B cell (primary cell): ENCODE data around the gene SLC19A3. TPM values are rescaled to one million over a fixed set of nuclear protein-coding genes. Genes with fewer than 3 reads are reported as not detected.
"Not testable (repeated sequence)": the region's sequence is repeated elsewhere in the genome, so short reads cannot be mapped to it uniquely, and the experiment has no call there.

Experiments
- ATAC-seq: fragments of 200-7000 bp; cut with Tn5 transposase; one replicate; pipeline ENCODE4 v1.10.0; 2021; ENCODE audit warnings: low read depth, mild to moderate bottlenecking, moderate number of reproducible peaks, moderate library complexity
- CTCF ChIA-PET: fragments of 350-600 bp; sonication (Branson Sonifier 250); formaldehyde crosslinking; loops from one replicate; lab custom pipeline; 2021; ENCODE audit warnings: antibody characterized with exemption, inconsistent platforms; lab: Charles Lee
- POLR2A ChIA-PET: fragments of 350-600 bp; sonication (Branson Sonifier 250); formaldehyde crosslinking; loops from one replicate; lab custom pipeline; 2021; ENCODE audit warnings: antibody characterized with exemption; lab: Charles Lee
- DNase-seq: peaks from one replicate; pipeline ENCODE4 v3.0.0; 2013
- H2AFZ ChIP-seq: 2 replicates; pipeline ENCODE4 v1.6.1; 2012; ENCODE audit warnings: mild to moderate bottlenecking, low read depth, low read length; ENCODE audit not compliant: insufficient read depth, poor library complexity, severe bottlenecking
- H3K27ac ChIP-seq, 2 donors: 1 replicate in 1 of 2; 2 replicates in 1 of 2; pipeline ENCODE4 v1.5.1; 2012 to 2013; ENCODE audit warnings: low read length in 2 of 2, mild to moderate bottlenecking in 2 of 2, moderate library complexity in 1 of 2
- H3K27me3 ChIP-seq, 4 experiments: fragments of 200-600 bp in 1 of 4; sonication (generic) in 1 of 4; replicated peaks in 1 of 4; 1 replicate in 2 of 4; 2 replicates in 2 of 4; pipeline versions ENCODE4 v1.6.1 to v1.7.0; 2013 to 2016; ENCODE audit warnings: low read length in 3 of 4, mild to moderate bottlenecking in 2 of 4, mixed read lengths in 1 of 4, moderate library complexity in 1 of 4; ENCODE audit not compliant: insufficient read depth in 4 of 4, control insufficient read depth in 3 of 4; ENCODE audit errors: control extremely low read depth in 1 of 4
- H3K36me3 ChIP-seq, 2 experiments: replicated peaks in 1 of 2; 1 replicate in 1 of 2; 2 replicates in 1 of 2; pipeline versions ENCODE4 v1.6.1 to v1.7.1; 2013; ENCODE audit warnings: low read length in 1 of 2; ENCODE audit not compliant: insufficient read depth in 2 of 2, control insufficient read depth in 1 of 2; ENCODE audit errors: control extremely low read depth in 1 of 2, extremely low read depth in 1 of 2
- H3K4me1 ChIP-seq, 2 donors: fragments of 200-600 bp in 1 of 2; sonication (generic) in 1 of 2; 1 replicate in 1 of 2; 2 replicates in 1 of 2; pipeline versions ENCODE4 v1.5.1 to v1.6.1; 2013 to 2017; ENCODE audit warnings: low read length in 2 of 2; ENCODE audit not compliant: control insufficient read depth in 2 of 2, insufficient read depth in 2 of 2
- H3K4me2 ChIP-seq: replicated peaks from 2 replicates; pipeline ENCODE3; 2012; ENCODE audit warnings: mild to moderate bottlenecking, low read depth, low read length; ENCODE audit not compliant: poor library complexity, severe bottlenecking
- H3K4me3 ChIP-seq, 5 experiments: fragments of 200-600 bp in 1 of 5; sonication (generic) in 1 of 5; 1 replicate in 3 of 5; 2 replicates in 2 of 5; pipeline versions ENCODE4 v1.5.1 to v1.7.0; 2011 to 2016; ENCODE audit warnings: low read length in 4 of 5, mild to moderate bottlenecking in 4 of 5, low read depth in 2 of 5, control low read depth in 1 of 5, moderate library complexity in 1 of 5; ENCODE audit not compliant: insufficient read depth in 1 of 5; ENCODE audit errors: control extremely low read depth in 1 of 5, extremely low read depth in 1 of 5
- H3K79me2 ChIP-seq: fragments of 200-600 bp; sonication (generic); one replicate; pipeline ENCODE4 v1.6.0; 2016; ENCODE audit warnings: low read length; ENCODE audit not compliant: control insufficient read depth, insufficient read depth
- H3K9ac ChIP-seq: fragments of 200-600 bp; sonication (generic); 2 replicates; pipeline ENCODE4 v1.6.1; 2017; ENCODE audit warnings: mild to moderate bottlenecking, low read length, moderate library complexity
- H3K9me3 ChIP-seq, 3 donors: one replicate each; pipeline versions ENCODE4 v1.6.1 to v1.7.1; 2013; ENCODE audit warnings: low read length in 2 of 3; ENCODE audit not compliant: control insufficient read depth in 2 of 3, insufficient read depth in 1 of 3; ENCODE audit errors: control extremely low read depth in 1 of 3
- H4K20me1 ChIP-seq: 2 replicates; pipeline ENCODE4 v1.6.0; 2012; ENCODE audit warnings: mild to moderate bottlenecking, low read length; ENCODE audit not compliant: insufficient read depth, control insufficient read depth, poor library complexity, severe bottlenecking
- H3K27ac Mint-ChIP-seq: one replicate; pipeline ENCODE4 v1.8.0; 2021; ENCODE audit warnings: mixed read lengths
- H3K27me3 Mint-ChIP-seq: one replicate; pipeline ENCODE4 v1.8.0; 2021; ENCODE audit warnings: mixed read lengths
- H3K4me1 Mint-ChIP-seq: one replicate; pipeline ENCODE4 v1.8.0; 2021; ENCODE audit warnings: mixed read lengths
- H3K4me3 Mint-ChIP-seq: one replicate; pipeline ENCODE4 v1.8.0; 2021; ENCODE audit warnings: mixed read lengths
- H3K9me3 Mint-ChIP-seq: one replicate; pipeline ENCODE4 v1.8.0; 2022; ENCODE audit warnings: mixed read lengths; ENCODE audit not compliant: insufficient read depth
- EZH2 ChIP-seq: IDR thresholded peaks from 2 replicates; pipeline ENCODE4 v1.6.1; 2012; ENCODE audit warnings: borderline replicate concordance, low read depth, mild to moderate bottlenecking, moderate library complexity, low read length; ENCODE audit not compliant: insufficient read depth, poor library complexity, severe bottlenecking
- WGBS: methylation state at CpG from one replicate; pipeline ENCODE4 v1.1.5; 2013; ENCODE audit warnings: missing lambda C conversion rate; ENCODE audit not compliant: insufficient coverage; 5-methylcytosine and 5-hydroxymethylcytosine counted together
- intact Hi-C: fragments of 100-400 bp; cut with micrococcal nuclease; formaldehyde crosslinking; loops from one replicate; pipeline ENCODE4 v1.10.0; 2022
- polyA plus RNA-seq: library from polyadenylated mRNA; depleted of rRNA; stranded (reverse); fragments of >200 nt; gene quantifications from 2 replicates; pipeline ENCODE4 v1.2.3, GENCODE V29; 2012
- total RNA-seq, 2 donors: library from RNA; stranded (reverse); fragments of 120-200 nt in 1 of 2; gene quantifications; 1 replicate in 1 of 2; 2 replicates in 1 of 2; pipeline versions ENCODE4 v1.2.3 to v1.2.4, GENCODE V29; 2013 to 2022
- TF ChIP-seq, protein P1 (sequence below): fragments of 200-600 bp; IDR thresholded peaks from one replicate; pipeline ENCODE4 v1.8.0; 2022; ENCODE audit warnings: antibody characterized with exemption, mild to moderate bottlenecking

The SLC19A3 gene
- total and polyA plus RNA-seq, 2 donors (not counting 1 experiment from before 2014, with no cell fraction given) = not detected

DNA sequence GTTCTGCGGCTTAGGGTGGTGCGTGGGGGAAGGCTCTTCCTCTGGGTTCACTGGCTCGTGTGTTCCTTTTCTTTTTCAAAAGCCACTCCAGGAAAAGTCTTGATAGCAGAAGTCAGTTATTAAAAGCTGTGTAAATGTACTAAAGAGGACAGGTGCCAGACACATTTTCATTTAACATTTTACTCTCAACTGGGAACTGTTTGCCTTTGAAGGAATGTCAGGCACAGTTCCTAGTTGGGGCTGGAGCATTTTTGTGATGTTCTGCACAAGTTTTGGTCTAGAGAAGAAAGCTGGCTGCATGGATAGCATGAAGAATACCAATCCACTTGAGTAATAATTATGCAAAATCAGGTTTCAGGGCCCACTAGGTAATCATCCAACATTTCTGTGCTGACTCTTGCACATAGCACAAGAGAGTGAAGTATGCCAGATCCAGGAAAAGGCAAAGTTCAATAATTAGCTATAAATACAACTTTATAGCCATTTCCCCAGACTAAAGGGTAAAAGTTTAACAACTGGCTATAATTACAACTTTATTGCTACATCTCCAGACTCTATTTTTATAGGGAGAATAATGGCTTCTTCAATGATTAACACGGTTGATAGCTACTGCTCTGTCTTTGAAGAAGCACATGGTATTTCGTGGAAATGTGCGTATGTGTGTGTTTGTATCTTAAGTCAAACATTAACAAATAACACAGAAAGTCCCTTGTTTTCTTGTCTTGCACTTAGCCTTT, 44.1 kb upstream of the SLC19A3 start:
- no peak for ATAC-seq
- H3K9ac ChIP-seq = no peak overlapping the region
- intact Hi-C loops = no loop called here
- DNase-seq = no peak
- no peaks in the 10 kb centered on the region for H3K36me3 ChIP-seq
- H4K20me1 ChIP-seq = no peaks in the 10 kb centered on the region
- H3K9me3 ChIP-seq = no peaks in the 10 kb centered on the region
- no peaks in the 10 kb centered on the region for H3K27me3 ChIP-seq
- no peaks in the 10 kb centered on the region for H3K79me2 ChIP-seq
- Mint-ChIP-seq H3K9me3 (no peaks in the 10 kb centered on the region), H3K4me1 (no peaks in the 10 kb centered on the region), H3K4me3 (no peak overlapping the region), H3K27me3 (peaks cover 9% of the 10 kb centered on the region), H3K27ac (no peak overlapping the region)
- POLR2A ChIA-PET = interaction anchor here (0.6 kb wide), 1 partner anchor 18 kb away, joined by 4 read pairs; no protein-coding TSS in a partner anchor
- no peak for TF ChIP-seq EZH2
- TF ChIP-seq, protein P1, sequence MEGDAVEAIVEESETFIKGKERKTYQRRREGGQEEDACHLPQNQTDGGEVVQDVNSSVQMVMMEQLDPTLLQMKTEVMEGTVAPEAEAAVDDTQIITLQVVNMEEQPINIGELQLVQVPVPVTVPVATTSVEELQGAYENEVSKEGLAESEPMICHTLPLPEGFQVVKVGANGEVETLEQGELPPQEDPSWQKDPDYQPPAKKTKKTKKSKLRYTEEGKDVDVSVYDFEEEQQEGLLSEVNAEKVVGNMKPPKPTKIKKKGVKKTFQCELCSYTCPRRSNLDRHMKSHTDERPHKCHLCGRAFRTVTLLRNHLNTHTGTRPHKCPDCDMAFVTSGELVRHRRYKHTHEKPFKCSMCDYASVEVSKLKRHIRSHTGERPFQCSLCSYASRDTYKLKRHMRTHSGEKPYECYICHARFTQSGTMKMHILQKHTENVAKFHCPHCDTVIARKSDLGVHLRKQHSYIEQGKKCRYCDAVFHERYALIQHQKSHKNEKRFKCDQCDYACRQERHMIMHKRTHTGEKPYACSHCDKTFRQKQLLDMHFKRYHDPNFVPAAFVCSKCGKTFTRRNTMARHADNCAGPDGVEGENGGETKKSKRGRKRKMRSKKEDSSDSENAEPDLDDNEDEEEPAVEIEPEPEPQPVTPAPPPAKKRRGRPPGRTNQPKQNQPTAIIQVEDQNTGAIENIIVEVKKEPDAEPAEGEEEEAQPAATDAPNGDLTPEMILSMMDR = no peak
- no peak overlapping the region for H3K27ac ChIP-seq
- no peaks in the 10 kb centered on the region for H3K4me1 ChIP-seq
- H3K4me3 ChIP-seq = no peak overlapping the region
- H3K4me2 ChIP-seq = no peak overlapping the region
- no peak overlapping the region for H2AFZ ChIP-seq
- CTCF ChIA-PET = no interaction called here
- WGBS = no CpG with 5 or more reads among the region's 6 CpGs

DNA sequence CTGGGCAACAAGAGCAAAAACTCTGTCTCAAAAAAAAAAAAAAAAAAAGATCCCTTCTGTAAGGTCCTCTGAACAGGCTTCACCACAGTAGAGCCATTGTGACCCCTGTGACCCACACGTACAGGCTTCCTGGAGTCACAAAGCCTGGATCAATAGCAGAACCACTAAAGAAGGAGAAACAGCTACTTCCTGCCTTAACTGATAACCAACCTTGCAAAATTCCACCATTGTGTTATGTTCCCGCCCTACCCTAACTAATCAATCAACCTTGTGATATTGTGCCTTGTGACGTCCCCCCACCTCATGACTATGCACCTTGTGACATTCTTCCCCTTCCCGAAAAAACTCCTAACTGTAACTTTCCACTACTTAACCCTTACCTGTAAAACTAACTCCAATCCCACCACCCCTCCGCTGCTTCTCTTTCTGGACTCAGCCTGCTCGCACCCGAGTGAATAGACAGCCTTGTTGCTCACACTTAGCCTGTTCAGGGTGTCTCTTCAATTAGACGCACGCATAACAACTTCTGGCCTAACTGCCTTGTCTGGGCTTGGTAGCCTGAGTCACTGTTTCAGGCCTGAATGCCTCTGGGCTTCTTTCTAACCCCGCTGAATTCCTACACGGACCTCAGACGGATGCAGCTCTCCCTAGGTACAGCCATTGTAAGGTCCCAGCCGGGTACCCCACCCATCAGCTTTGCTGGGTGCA, 41.7 kb upstream of the SLC19A3 start:
- intact Hi-C loops = no loop called here
- no peak overlapping the region for H3K4me2 ChIP-seq
- H3K36me3 ChIP-seq = no peaks in the 10 kb centered on the region
- POLR2A ChIA-PET = no interaction called here
- H3K27me3 Mint-ChIP-seq = peaks cover 6% of the 10 kb centered on the region
- H3K27me3 ChIP-seq = no peaks in the 10 kb centered on the region
- H3K4me3 Mint-ChIP-seq = no peak overlapping the region
- no peaks in the 10 kb centered on the region for H3K9me3 ChIP-seq
- no peak overlapping the region for H3K9ac ChIP-seq
- no peaks in the 10 kb centered on the region for H3K79me2 ChIP-seq
- ATAC-seq (no peak), DNase-seq (no peak)
- H3K9me3 Mint-ChIP-seq = no peaks in the 10 kb centered on the region
- no peak overlapping the region for H3K4me3 ChIP-seq
- no peaks in the 10 kb centered on the region for H3K4me1 Mint-ChIP-seq
- 72% methylated on average over 12 of the region's 13 CpGs for WGBS
- CTCF ChIA-PET = no interaction called here
- no peak for TF ChIP-seq EZH2
- TF ChIP-seq, protein P1 = no peak
- no peak overlapping the region for H3K27ac Mint-ChIP-seq
- H2AFZ ChIP-seq = no peak overlapping the region
- H3K27ac ChIP-seq = no peak overlapping the region
- H4K20me1 ChIP-seq = no peaks in the 10 kb centered on the region
- H3K4me1 ChIP-seq = no peaks in the 10 kb centered on the region

DNA sequence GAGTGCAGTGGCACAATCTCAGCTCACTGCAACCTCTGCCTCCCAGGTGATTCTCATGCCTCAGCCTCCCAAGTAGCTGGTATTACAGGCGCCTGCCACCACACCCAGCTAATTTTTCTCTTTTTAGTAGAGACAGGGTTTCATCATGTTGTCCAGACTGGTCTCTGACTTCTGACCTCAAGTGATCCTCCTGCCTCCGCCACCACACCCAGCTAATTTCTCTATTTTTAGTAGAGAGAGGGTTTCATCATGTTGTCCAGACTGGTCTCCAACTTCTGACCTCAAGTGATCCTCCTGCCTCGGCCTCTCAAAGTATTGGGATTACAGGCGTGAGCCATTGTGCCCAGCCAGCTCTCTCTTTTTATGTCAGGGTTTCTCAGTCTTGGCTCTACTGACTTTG, 38.4 kb upstream of the SLC19A3 start:
- H3K36me3 ChIP-seq, H3K27me3 Mint-ChIP-seq, H3K4me3 Mint-ChIP-seq, H4K20me1 ChIP-seq, H3K27me3 ChIP-seq, H3K9ac ChIP-seq, H3K79me2 ChIP-seq, H3K4me3 ChIP-seq, DNase-seq, H3K4me1 ChIP-seq, H3K9me3 Mint-ChIP-seq, intact Hi-C loops, H2AFZ ChIP-seq, POLR2A ChIA-PET, ATAC-seq, H3K9me3 ChIP-seq, H3K27ac ChIP-seq, H3K27ac Mint-ChIP-seq, H3K4me1 Mint-ChIP-seq, H3K4me2 ChIP-seq: not testable (repeated sequence)
- CTCF ChIA-PET = interaction anchor here (1.6 kb wide), 1 partner anchor 10 kb away, joined by 10 read pairs; no protein-coding TSS in a partner anchor
- WGBS = 89% methylated on average over 2 of the region's 4 CpGs
